Activated CD4-positive, alpha-beta T cell treated with anti-CD3 and anti-CD28 coated beads, Interleukin-2, amount 50 U/mL, for 24 hours (primary cell): ENCODE data around the gene STAT3.
A peak's percentile ranks its signal among the peaks of the same experiment; 100 is the strongest.
"Not testable (repeated sequence)": the region's sequence is repeated elsewhere in the genome, so short reads cannot be mapped to it uniquely, and the experiment has no call there.

Experiments
- DNase-seq, 2 donors: peaks; one replicate each; pipeline ENCODE4 v3.0.0-alpha.2; 2020; ENCODE audit warnings: low read depth in 1 of 2, low spot score in 1 of 2

Gene STAT3

GRCh38 chr17:42409523-42410318 is 21.5 kb upstream of the STAT3 start:
- DNase-seq, result no peak

- no peak for DNase-seq
Measured at GRCh38 chr17:42408061-42408460, 19.8 kb upstream of the STAT3 start.

- peak in 1 of 2 donors; percentile 49 for DNase-seq
Measured at GRCh38 chr17:42407289-42407836, 19.1 kb upstream of the STAT3 start.

- DNase-seq, result no peak
Measured at GRCh38 chr17:42406615-42407288, 18.5 kb upstream of the STAT3 start.

GRCh38 chr17:42405963-42406495 is 17.8 kb upstream of the STAT3 start:
- peak; percentile 71 to 75 for DNase-seq

- DNase-seq, result no peak
Measured at GRCh38 chr17:42405076-42405475, 16.8 kb upstream of the STAT3 start.

- DNase-seq, result no peak
Measured at GRCh38 chr17:42404326-42405055, 16.2 kb upstream of the STAT3 start.

GRCh38 chr17:42403150-42403549 is 14.9 kb upstream of the STAT3 start:
- peak in 1 of 2 donors; percentile 38 for DNase-seq

- no peak for DNase-seq
Measured at GRCh38 chr17:42402117-42402516, 13.9 kb upstream of the STAT3 start.

- DNase-seq, result not testable (repeated sequence)
Measured at GRCh38 chr17:42400844-42401375, 12.7 kb upstream of the STAT3 start.

GRCh38 chr17:42399948-42400843 is 12.0 kb upstream of the STAT3 start:
- DNase-seq, result no peak

GRCh38 chr17:42399121-42399520 is 10.9 kb upstream of the STAT3 start:
- no peak for DNase-seq

GRCh38 chr17:42395601-42396000 is 7.4 kb upstream of the STAT3 start:
- not testable (repeated sequence) for DNase-seq

- DNase-seq, result no peak
Measured at GRCh38 chr17:42394838-42395237, 6.6 kb upstream of the STAT3 start.

GRCh38 chr17:42392692-42393415 is 4.6 kb upstream of the STAT3 start:
- DNase-seq, result no peak

- not testable (repeated sequence) for DNase-seq
Measured at GRCh38 chr17:42391439-42391838, 3.2 kb upstream of the STAT3 start.

- DNase-seq, result no peak
Measured at GRCh38 chr17:42389899-42390298, 1.7 kb upstream of the STAT3 start.

- DNase-seq, result no peak
Measured at GRCh38 chr17:42389135-42389417, 834 bp upstream of the STAT3 start.

- DNase-seq, result no peak
Measured at GRCh38 chr17:42387661-42388380, 421 bp downstream of the STAT3 start.
